Naive thymus-derived CD8-positive, alpha-beta T cell (primary cell): ENCODE data around the gene SCN8A. TPM values are rescaled to one million over a fixed set of nuclear protein-coding genes. Genes with fewer than 3 reads are reported as not detected.
"Not testable (repeated sequence)": the region's sequence is repeated elsewhere in the genome, so short reads cannot be mapped to it uniquely, and the experiment has no call there.

Experiments
- ATAC-seq, 2 donors: fragments of 150-1000 bp; cut with Tn5 transposase in 1 of 2; sonication (Bioruptor Pico), chemical (Tn5 transposase) in 1 of 2; 1 replicate in 1 of 2; 2 replicates in 1 of 2; pipeline ENCODE4 v1.10.0; 2021; ENCODE audit warnings: mild to moderate bottlenecking in 2 of 2, moderate library complexity in 2 of 2
- POLR2A ChIA-PET: fragments of 350-600 bp; sonication (Branson Sonifier 250); formaldehyde crosslinking; loops from one replicate; lab custom pipeline; 2021; ENCODE audit warnings: antibody characterized with exemption; lab: Charles Lee
- DNase-seq, 10 donors: peaks; one replicate each; pipeline versions ENCODE4 v3.0.0 to v3.0.0-alpha.2; 2020 to 2022
- H3K27ac Mint-ChIP-seq, 10 donors: one replicate each; pipeline ENCODE4 v1.8.0; 2020 to 2022; ENCODE audit warnings: mild to moderate bottlenecking in 10 of 10, mixed read lengths in 10 of 10, moderate library complexity in 4 of 10, inconsistent platforms in 1 of 10
- H3K27me3 Mint-ChIP-seq, 5 donors: one replicate each; pipeline ENCODE4 v1.8.0; 2021 to 2022; ENCODE audit warnings: mixed read lengths in 5 of 5
- H3K36me3 Mint-ChIP-seq, 3 donors: one replicate each; pipeline ENCODE4 v1.8.0; 2020 to 2022; ENCODE audit warnings: mixed read lengths in 3 of 3, mild to moderate bottlenecking in 2 of 3, inconsistent platforms in 1 of 3
- H3K4me1 Mint-ChIP-seq, 4 donors: one replicate each; pipeline ENCODE4 v1.8.0; 2021 to 2022; ENCODE audit warnings: mixed read lengths in 4 of 4
- H3K4me3 Mint-ChIP-seq, 10 donors: one replicate each; pipeline ENCODE4 v1.8.0; 2020 to 2022; ENCODE audit warnings: mild to moderate bottlenecking in 10 of 10, mixed read lengths in 10 of 10, moderate library complexity in 6 of 10, inconsistent platforms in 1 of 10
- H3K9me3 Mint-ChIP-seq, 9 donors: one replicate each; pipeline ENCODE4 v1.8.0; 2020 to 2022; ENCODE audit warnings: mixed read lengths in 9 of 9, mild to moderate bottlenecking in 3 of 9, inconsistent platforms in 1 of 9, moderate library complexity in 1 of 9
- polyA plus RNA-seq, 3 donors: library from polyadenylated mRNA; unstranded; fragments of 300-500 nt; fragmentation: Illumina TruSeq; gene quantifications; one replicate each; pipeline ENCODE4 v1.2.3, GENCODE V29; 2021
- total RNA-seq, 8 experiments: library from RNA in 2 of 8; stranded (reverse) in 2 of 8; gene quantifications; one replicate each; pipeline ENCODE4 v1.2.3 and lab custom pipeline; 2021 to 2026

The SCN8A gene
- total and polyA plus RNA-seq, 5 experiments from 2014 or later = 0.07 to 1.8 (median 0.42) TPM

DNA sequence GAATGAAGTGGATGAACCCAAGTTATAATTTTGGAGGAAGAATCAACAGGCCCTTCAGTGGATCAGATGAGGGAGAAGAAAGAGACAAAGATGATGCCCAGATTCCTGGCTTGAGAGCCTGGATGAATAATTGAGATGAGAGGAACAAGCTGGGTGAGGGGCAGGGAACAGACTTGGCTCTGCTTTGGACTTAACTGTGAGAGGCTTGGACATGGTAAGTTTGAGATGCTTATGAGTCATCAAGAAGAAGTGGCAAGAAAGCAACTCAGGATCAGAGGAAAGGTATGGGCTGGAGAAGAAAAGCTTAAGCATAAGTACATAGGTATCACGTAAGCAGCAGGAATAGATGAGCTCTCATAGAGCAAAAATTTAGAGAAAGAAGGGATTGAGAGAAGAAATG, 202.2 kb downstream of the SCN8A start:
- H3K27ac Mint-ChIP-seq = peak overlapping the region in 1 of 10 donors; percentile 0
- POLR2A ChIA-PET = no interaction called here
- no peaks in the 10 kb centered on the region for H3K27me3 Mint-ChIP-seq
- no peak overlapping the region for H3K4me3 Mint-ChIP-seq
- peaks cover 0 to 3% (median 0%) of the 10 kb centered on the region in 3 donors for H3K36me3 Mint-ChIP-seq
- no peaks in the 10 kb centered on the region for H3K4me1 Mint-ChIP-seq
- DNase-seq (no peak), ATAC-seq (no peak)
- H3K9me3 Mint-ChIP-seq = no peaks in the 10 kb centered on the region

DNA sequence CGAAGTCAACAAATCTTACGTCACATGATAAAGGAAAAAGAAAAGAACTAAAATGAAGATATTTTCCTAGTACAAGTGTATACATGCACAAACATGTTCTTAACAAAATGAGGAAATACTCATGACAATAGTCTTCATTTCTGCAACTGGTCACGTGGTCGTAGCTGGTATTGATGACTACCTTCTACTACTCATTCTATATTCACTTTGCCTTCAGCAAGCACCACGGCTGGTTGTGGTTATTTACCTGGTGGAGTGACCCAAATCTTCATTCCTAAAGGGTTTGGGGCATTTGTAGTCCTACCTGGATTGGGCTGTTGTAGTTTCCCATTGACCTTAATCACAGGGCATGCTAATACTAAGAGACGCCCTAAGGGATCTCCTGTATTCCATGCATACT, 206.3 kb downstream of the SCN8A start:
- ATAC-seq = no peak
- no peak for DNase-seq
- no peaks in the 10 kb centered on the region for H3K9me3 Mint-ChIP-seq
- H3K36me3 Mint-ChIP-seq = no peaks in the 10 kb centered on the region
- H3K27ac Mint-ChIP-seq = peak overlapping the region in 1 of 10 donors; percentile 21
- no peak overlapping the region for H3K4me3 Mint-ChIP-seq
- POLR2A ChIA-PET = no interaction called here
- no peaks in the 10 kb centered on the region for H3K27me3 Mint-ChIP-seq
- no peaks in the 10 kb centered on the region for H3K4me1 Mint-ChIP-seq

DNA sequence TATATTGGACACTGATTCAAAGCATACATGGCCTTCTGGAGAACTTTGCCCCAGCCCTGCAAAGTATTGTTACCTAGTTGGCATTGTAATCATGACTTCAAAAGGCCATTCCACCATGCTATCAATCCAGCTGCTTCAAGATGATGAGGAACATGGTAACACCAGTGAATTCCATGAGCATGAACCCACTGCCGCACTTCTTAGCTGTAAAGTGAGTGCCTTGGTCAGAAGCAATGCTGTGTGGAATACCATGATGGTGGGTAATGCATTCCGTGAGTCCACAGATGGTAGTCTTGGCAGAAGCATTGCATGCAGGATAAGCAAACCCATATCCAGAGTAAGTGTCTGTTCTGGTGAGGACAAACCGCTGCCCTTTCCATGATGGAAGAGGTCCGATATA, 207.0 kb downstream of the SCN8A start:
- H3K4me3 Mint-ChIP-seq, H3K27me3 Mint-ChIP-seq, H3K4me1 Mint-ChIP-seq, DNase-seq, H3K27ac Mint-ChIP-seq, H3K9me3 Mint-ChIP-seq, H3K36me3 Mint-ChIP-seq, POLR2A ChIA-PET, ATAC-seq: not testable (repeated sequence)

DNA sequence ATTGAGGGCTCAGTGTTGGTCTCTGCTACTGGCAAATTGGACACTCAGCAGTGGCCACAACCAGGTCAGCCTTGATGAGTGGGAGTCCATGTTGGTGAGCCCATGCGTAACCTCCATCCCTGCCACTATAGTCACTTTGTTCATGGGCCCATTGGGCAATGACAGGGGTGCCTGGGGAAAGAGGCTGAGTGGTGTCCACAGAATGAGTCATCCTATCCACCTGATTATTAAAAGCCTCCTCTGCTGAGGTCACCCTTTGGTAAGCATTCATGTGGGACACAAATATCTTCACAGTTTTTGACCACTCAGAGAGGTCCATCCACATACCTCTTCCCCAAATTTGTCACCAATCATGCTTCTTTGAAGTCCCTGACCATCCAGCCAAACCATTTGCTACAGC, 207.5 kb downstream of the SCN8A start:
- no peaks in the 10 kb centered on the region for H3K4me1 Mint-ChIP-seq
- no peaks in the 10 kb centered on the region for H3K27me3 Mint-ChIP-seq
- no peak overlapping the region for H3K4me3 Mint-ChIP-seq
- ATAC-seq (no peak), DNase-seq (no peak)
- POLR2A ChIA-PET = no interaction called here
- H3K27ac Mint-ChIP-seq = no peak overlapping the region
- H3K36me3 Mint-ChIP-seq = no peaks in the 10 kb centered on the region
- no peaks in the 10 kb centered on the region for H3K9me3 Mint-ChIP-seq

- Mint-ChIP-seq H3K36me3 (no peaks in the 10 kb centered on the region), H3K4me3 (no peak overlapping the region), H3K27me3 (no peaks in the 10 kb centered on the region), H3K9me3 (no peaks in the 10 kb centered on the region), H3K4me1 (no peaks in the 10 kb centered on the region), H3K27ac (no peak overlapping the region)
- ATAC-seq (no peak), DNase-seq (no peak)
- POLR2A ChIA-PET = interaction anchor here (0.5 to 1.2 kb wide), 2 partner anchors 20 to 432 kb away, joined by 3 to 5 read pairs; no protein-coding TSS in a partner anchor
Observed at GRCh38 chr12:51801027-51801426, 210.0 kb downstream of the SCN8A start.

DNA sequence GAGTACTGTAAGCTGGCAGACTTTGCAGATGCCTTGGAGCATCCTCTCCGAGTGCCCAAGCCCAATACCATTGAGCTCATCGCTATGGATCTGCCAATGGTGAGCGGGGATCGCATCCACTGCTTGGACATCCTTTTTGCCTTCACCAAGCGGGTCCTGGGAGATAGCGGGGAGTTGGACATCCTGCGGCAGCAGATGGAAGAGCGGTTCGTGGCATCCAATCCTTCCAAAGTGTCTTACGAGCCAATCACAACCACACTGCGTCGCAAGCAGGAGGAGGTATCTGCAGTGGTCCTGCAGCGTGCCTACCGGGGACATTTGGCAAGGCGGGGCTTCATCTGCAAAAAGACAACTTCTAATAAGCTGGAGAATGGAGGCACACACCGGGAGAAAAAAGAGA, 215.9 kb downstream of the SCN8A start:
- ATAC-seq = no peak

DNA sequence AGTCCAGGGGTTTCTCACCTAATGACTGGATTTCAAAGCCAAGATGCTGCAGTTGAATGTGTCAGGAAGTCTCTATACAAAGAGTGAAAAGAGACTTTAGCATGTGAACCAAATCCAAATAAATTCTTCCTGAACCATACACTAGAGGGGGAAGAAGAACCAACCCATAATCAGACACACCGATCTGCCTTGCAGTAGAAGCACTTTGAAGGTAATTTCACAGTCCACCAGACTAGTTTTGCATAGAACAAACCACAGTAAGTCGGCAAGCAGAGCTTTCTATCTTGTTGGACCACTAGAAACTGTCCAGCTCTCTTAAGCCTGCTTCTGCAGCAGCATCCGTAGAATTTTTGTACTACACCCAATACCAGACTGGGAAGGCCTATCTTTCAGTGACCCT, 218.2 kb downstream of the SCN8A start:
- H3K27me3 Mint-ChIP-seq = peaks cover 0 to 13% (median 0%) of the 10 kb centered on the region in 5 donors
- no peaks in the 10 kb centered on the region for H3K36me3 Mint-ChIP-seq
- ATAC-seq = no peak
- H3K4me3 Mint-ChIP-seq = no peak overlapping the region
- no peak overlapping the region for H3K27ac Mint-ChIP-seq
- H3K9me3 Mint-ChIP-seq = no peaks in the 10 kb centered on the region
- peaks cover 0 to 4% (median 0%) of the 10 kb centered on the region in 4 donors for H3K4me1 Mint-ChIP-seq
- POLR2A ChIA-PET = no interaction called here
- no peak for DNase-seq

More for the DNA sequence above, 215.9 kb downstream of the SCN8A start:
- POLR2A ChIA-PET = interaction anchor here (1.0 kb wide), 1 partner anchor 14 kb away, joined by 3 read pairs; no protein-coding TSS in a partner anchor
- H3K4me3 Mint-ChIP-seq = no peak overlapping the region
- no peak for DNase-seq
- peaks cover 0 to 13% (median 0%) of the 10 kb centered on the region in 5 donors for H3K27me3 Mint-ChIP-seq
- H3K36me3 Mint-ChIP-seq = no peaks in the 10 kb centered on the region
- no peaks in the 10 kb centered on the region for H3K4me1 Mint-ChIP-seq
- peak overlapping the region in 2 of 10 donors; percentile 16 to 27 for H3K27ac Mint-ChIP-seq
- H3K9me3 Mint-ChIP-seq = no peaks in the 10 kb centered on the region

DNA sequence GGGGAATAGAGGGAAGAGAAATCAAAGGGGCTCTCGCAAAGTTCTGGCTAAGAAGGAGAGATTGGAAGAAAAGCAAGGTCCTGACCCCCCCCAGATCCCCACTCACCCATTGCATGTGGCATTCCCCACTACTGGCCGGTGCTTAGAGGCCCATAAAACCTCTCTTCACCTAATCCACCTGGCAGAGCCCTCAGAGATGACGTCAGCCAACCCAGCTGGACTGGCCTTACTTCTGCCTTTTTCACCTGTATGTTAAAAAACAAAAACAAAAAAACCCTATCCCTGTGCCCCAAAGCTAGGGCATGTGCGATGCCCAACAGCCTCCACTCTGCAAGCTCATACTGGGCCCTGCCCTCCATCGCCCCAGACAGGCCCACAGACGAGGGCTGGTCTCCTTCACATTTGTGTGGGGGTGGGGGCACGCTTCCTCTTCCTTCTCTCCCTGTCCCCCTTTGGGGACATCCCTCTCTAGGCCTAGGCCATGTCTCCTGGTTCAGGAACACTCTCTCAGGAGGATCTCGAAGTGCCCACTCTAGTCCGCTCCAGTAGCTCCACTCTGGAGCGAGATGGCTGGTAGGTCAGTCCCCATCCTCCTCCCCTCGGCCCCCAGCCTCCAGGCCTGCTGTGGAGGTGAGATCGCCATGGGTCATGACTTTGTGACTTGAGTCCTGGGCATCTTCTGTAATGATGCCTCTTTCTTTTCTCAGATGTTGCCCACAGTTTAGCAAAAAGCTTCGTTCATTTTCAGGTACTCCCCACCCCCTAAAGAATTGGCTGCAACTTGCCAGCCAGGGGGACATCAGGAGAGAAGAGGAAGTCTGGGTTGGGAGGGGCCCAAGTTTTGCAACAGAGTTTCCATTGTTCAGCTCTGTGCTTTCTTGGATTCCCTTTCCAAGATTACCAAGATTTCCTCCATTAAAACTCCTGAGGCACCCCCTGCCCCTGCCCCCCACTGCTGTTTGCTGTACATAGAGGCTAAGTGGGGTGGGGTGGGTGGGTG, 220.5 kb downstream of the SCN8A start:
- POLR2A ChIA-PET = no interaction called here
- no peaks in the 10 kb centered on the region for H3K9me3 Mint-ChIP-seq
- DNase-seq = no peak
- H3K27me3 Mint-ChIP-seq = peaks cover 0 to 9% (median 6%) of the 10 kb centered on the region in 5 donors
- H3K4me1 Mint-ChIP-seq = peaks cover 7 to 13% (median 10%) of the 10 kb centered on the region in 4 donors
- peak overlapping the region in 1 of 10 donors; percentile 7 for H3K4me3 Mint-ChIP-seq
- ATAC-seq = no peak
- no peaks in the 10 kb centered on the region for H3K36me3 Mint-ChIP-seq
- no peak overlapping the region for H3K27ac Mint-ChIP-seq

DNA sequence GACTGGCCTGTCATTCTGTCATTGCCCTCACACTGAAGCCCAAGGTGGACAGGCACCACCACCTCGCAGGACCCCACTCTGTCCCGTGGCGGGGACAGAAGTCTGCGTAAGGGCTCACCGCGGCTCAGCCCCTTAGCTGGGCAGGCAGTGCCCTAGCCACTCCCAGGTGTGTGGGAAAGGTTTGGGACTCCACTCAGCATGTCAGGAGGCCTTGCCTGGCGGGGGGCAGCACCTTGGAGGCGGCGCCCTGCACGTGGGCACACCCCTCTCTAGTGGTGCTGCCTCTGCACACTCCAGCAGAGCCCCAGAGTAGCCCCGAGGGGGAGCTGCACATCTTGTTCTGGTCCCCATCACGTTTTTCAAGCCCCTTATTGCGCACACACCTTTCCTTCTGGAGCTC, 221.8 kb downstream of the SCN8A start:
- Mint-ChIP-seq H3K9me3 (no peaks in the 10 kb centered on the region), H3K27ac (no peak overlapping the region), H3K36me3 (no peaks in the 10 kb centered on the region), H3K4me3 (peak overlapping the region; percentile 57 to 81 (median 66)), H3K27me3 (peaks cover 0 to 10% (median 0%) of the 10 kb centered on the region in 5 donors), H3K4me1 (peaks cover 7 to 15% (median 11%) of the 10 kb centered on the region in 4 donors)
- POLR2A ChIA-PET = interaction anchor here (2.5 kb wide), 1 partner anchor 32 kb away, joined by 20 read pairs; no protein-coding TSS in a partner anchor
- ATAC-seq (no peak), DNase-seq (no peak)

GRCh38 chr12:51813931-51814310, 222.9 kb downstream of the SCN8A start:
- peak overlapping the region in 2 of 10 donors; percentile 11 to 40 for H3K27ac Mint-ChIP-seq
- peak overlapping the region; percentile 30 to 81 (median 62) for H3K4me3 Mint-ChIP-seq
- DNase-seq (no peak), ATAC-seq (no peak)
- peaks cover 7 to 16% (median 11%) of the 10 kb centered on the region in 4 donors for H3K4me1 Mint-ChIP-seq
- H3K36me3 Mint-ChIP-seq = no peaks in the 10 kb centered on the region
- POLR2A ChIA-PET = interaction anchor here (0.6 to 2.5 kb wide), 7 partner anchors 10 to 287 kb away, joined by 3 to 20 read pairs (median 5); no protein-coding TSS in a partner anchor
- peaks cover 0 to 10% (median 0%) of the 10 kb centered on the region in 5 donors for H3K27me3 Mint-ChIP-seq
- no peaks in the 10 kb centered on the region for H3K9me3 Mint-ChIP-seq

GRCh38 chr12:51814311-51815088, 223.5 kb downstream of the SCN8A start:
- peak; percentile 89 to 94 for ATAC-seq
- H3K27ac Mint-ChIP-seq = peak overlapping the region in 8 of 10 donors; percentile 21 to 90 (median 83)
- peak overlapping the region; percentile 74 to 92 (median 82) for H3K4me3 Mint-ChIP-seq
- peaks cover 0 to 10% (median 0%) of the 10 kb centered on the region in 5 donors for H3K27me3 Mint-ChIP-seq
- H3K36me3 Mint-ChIP-seq = no peaks in the 10 kb centered on the region
- peaks cover 7 to 16% (median 13%) of the 10 kb centered on the region in 4 donors for H3K4me1 Mint-ChIP-seq
- DNase-seq = peak; percentile 34 to 81 (median 60)
- H3K9me3 Mint-ChIP-seq = no peaks in the 10 kb centered on the region
- POLR2A ChIA-PET = interaction anchor here (0.6 to 2.5 kb wide), 8 partner anchors 9 to 288 kb away, joined by 3 to 20 read pairs (median 4); no protein-coding TSS in a partner anchor

DNA sequence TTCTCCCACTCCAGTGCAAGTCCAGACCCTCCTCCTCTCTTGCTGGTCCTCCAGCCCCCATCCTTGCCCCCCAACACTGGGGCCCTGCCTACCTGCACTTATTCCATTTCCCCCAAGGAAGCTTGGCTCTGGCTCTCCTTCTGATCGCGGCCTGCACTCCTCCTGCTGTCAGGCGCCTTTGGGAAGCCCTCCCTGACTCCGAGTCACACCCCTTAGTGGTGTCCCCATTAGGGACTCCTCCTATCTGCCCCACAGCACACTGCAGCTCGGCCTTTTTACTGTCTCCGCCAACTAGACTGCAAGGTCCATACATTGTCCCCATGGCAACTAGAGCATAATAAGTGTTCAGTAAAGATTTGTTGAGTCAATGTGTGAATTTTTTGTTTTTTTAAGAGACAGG, 224.5 kb downstream of the SCN8A start:
- Mint-ChIP-seq H3K27me3 (peaks cover 0 to 10% (median 0%) of the 10 kb centered on the region in 5 donors), H3K9me3 (no peaks in the 10 kb centered on the region), H3K4me3 (peak overlapping the region; percentile 74 to 92 (median 82)), H3K4me1 (peaks cover 11 to 22% (median 19%) of the 10 kb centered on the region in 4 donors), H3K27ac (peak overlapping the region in 9 of 10 donors; percentile 21 to 90 (median 79)), H3K36me3 (no peaks in the 10 kb centered on the region)
- POLR2A ChIA-PET = interaction anchor here (0.9 to 1.5 kb wide), 2 partner anchors 70 to 139 kb away, joined by 3 read pairs; no protein-coding TSS in a partner anchor
- no peak for ATAC-seq
- no peak for DNase-seq
